Lower leg skin (tissue), 3 donors: ENCODE measurements around the gene MAN2A2.

Source experiments
- POLR2A ChIP-seq, 2 donors: fragments of 450-650 bp; IDR thresholded peaks; one replicate each; pipeline ENCODE4 v1.6.1; 2016 to 2017; ENCODE audit warnings: antibody characterized with exemption in 2 of 2, mild to moderate bottlenecking in 1 of 2, moderate library complexity in 1 of 2
- TF ChIP-seq, protein P1 (sequence below), 3 donors: fragments of 450-650 bp; IDR thresholded peaks; one replicate each; pipeline ENCODE4 v1.5.1; 2016; ENCODE audit warnings: antibody characterized with exemption in 3 of 3, mild to moderate bottlenecking in 3 of 3, moderate library complexity in 2 of 3

DNA sequence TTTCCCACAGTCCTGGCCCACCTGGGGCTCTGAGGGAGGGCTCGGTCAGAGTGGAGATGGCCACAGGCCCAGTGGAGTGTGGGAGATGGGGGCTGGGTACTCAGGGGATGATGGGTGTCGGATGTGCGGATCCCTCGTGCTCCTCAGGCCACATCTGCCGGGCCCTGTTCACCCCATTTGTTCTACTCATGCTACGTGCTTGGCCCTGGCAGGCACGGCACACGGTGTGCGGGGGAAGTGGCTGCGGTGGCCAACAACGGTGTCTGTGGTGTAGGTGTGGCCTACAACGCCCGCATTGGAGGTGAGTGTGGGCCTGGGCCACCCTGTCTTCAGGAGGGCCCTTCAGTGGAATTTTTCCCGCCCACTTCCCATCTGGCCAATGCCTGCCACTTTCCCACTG lies 25.8 kb upstream of the MAN2A2 start:
- TF ChIP-seq POLR2A (IDR thresholded peaks at IDR 0.05): no peak
- TF ChIP-seq, protein P1, sequence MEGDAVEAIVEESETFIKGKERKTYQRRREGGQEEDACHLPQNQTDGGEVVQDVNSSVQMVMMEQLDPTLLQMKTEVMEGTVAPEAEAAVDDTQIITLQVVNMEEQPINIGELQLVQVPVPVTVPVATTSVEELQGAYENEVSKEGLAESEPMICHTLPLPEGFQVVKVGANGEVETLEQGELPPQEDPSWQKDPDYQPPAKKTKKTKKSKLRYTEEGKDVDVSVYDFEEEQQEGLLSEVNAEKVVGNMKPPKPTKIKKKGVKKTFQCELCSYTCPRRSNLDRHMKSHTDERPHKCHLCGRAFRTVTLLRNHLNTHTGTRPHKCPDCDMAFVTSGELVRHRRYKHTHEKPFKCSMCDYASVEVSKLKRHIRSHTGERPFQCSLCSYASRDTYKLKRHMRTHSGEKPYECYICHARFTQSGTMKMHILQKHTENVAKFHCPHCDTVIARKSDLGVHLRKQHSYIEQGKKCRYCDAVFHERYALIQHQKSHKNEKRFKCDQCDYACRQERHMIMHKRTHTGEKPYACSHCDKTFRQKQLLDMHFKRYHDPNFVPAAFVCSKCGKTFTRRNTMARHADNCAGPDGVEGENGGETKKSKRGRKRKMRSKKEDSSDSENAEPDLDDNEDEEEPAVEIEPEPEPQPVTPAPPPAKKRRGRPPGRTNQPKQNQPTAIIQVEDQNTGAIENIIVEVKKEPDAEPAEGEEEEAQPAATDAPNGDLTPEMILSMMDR (IDR thresholded peaks at IDR 0.05): no peak
